Right ventricle myocardium superior (tissue), 1 donor: ENCODE data around the gene ACAD11. TPM values are rescaled to one million over a fixed set of nuclear protein-coding genes. Genes with fewer than 3 reads are reported as not detected.
A peak's percentile ranks its signal among the peaks of the same experiment; 100 is the strongest.
"Not testable (repeated sequence)": the region's sequence is repeated elsewhere in the genome, so short reads cannot be mapped to it uniquely, and the experiment has no call there.

ENCODE experiments used
- ATAC-seq: fragments of 200-7000 bp; cut with Tn5 transposase; one replicate; pipeline ENCODE4 v1.9.1; 2020; ENCODE audit warnings: mild to moderate bottlenecking; ENCODE audit not compliant: poor library complexity
- DNase-seq: peaks from one replicate; pipeline ENCODE4 v3.0.0-alpha.2; 2020
- intact Hi-C: fragments of 100-400 bp; cut with DNase I; formaldehyde crosslinking; loops from one replicate; pipeline ENCODE4 v1.11.2; 2022
- total RNA-seq: library from RNA; stranded (reverse); fragmentation: NEBNext Ultra II Directional; extraction: Animal tissue kit (Norgen Biotek cat#: 25700); gene quantifications from one replicate; pipeline ENCODE4 v1.2.1, GENCODE V29; 2021
- donor health status: DM: no; HTN: yes; CAD: no; lungs with severe emphysema.

ACAD11 gene
- total RNA-seq, 1 donor from 2014 or later: 14.7 TPM

- peak; percentile 19 for ATAC-seq
- intact Hi-C loops: no loop called here
- DNase-seq: no peak
Observed at GRCh38 chr3:132569580-132569979, 90.0 kb downstream of the ACAD11 start.

DNA sequence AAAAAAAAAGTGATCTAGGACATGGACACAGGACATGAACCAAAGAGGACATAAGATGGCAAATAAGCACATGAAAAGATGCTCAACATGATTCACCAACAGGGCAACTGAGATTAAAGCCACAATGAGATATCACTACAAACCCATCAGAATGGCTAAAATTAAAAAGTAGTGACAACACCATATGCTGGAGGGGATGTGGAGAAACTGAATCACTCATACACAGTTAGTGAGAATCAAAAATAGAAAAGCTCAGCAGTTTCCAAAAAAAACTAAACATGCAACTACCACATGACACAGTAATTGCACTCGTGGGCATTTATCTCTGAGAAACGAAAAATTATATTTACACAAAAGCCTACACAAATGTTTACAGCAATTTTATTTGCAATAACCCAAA is 90.5 kb downstream of the ACAD11 start:
- intact Hi-C loops: no loop called here
- peak; percentile 56 for ATAC-seq
- no peak for DNase-seq

DNA sequence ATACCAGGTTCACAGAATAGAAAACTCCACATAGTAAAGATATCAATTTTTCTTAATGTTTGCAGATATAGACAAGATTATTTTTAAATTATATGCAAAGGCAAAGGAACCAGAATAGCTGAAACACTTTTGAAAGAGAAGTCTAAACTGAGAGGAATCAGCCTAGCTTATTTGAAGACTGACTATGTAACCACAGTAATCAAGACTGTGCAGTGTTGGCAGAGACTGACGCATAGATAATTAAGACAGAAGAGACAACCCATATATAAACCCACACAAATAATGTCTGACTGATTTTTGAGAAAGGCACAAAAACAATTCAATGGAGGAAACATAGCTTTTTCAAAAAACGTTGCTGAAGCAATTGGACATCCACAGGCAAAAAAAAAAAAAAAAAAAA is 91.2 kb downstream of the ACAD11 start:
- ATAC-seq (no peak), DNase-seq (no peak)
- intact Hi-C loops: no loop called here

DNA sequence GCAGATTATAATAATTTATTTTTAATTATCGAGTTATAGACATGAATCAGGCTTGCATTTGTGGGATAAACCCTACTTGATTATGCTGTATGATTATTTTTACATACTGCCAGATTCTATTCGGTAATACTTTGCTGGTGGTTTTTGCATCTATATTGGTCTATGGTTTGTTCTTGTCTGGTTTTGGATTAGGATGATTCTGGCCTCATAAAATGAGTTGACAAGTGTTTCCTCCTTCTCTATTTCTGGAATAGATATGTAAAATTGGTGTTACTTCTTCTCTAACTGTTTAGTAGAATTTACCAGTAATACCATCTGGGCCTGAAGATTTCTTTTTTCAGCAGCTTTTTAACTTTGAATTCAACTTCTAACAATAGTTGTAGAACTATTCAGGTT is 95.5 kb downstream of the ACAD11 start:
- ATAC-seq (no peak), DNase-seq (no peak)
- intact Hi-C loops: no loop called here

GRCh38 chr3:132563420-132564069 is 96.1 kb downstream of the ACAD11 start:
- intact Hi-C loops: no loop called here
- DNase-seq (no peak), ATAC-seq (no peak)

DNA sequence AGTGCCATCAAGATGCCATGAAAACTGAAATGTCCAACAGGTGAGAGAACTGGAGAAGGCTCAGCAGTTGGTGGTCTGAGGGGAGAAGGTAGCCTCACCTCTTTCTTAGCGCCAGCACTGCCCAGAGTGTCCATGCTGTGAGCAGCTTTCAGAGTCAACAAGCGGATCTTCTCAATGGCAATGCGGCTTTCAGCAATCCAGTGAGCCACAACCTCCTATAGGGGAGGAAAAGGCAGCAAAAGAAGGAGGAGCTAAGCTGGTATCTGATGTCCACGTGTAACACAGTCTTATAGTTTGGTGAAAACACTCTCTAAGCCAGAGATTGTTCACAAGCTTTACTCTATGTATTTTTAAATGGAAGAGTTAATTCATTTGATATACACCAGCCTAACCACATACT is 98.6 kb downstream of the ACAD11 start:
- DNase-seq (no peak), ATAC-seq (no peak)
- intact Hi-C loops: no loop called here

- intact Hi-C loops: no loop called here
- ATAC-seq: peak; percentile 86
- peak; percentile 78 for DNase-seq
Observed at GRCh38 chr3:132556508-132557159, 103.0 kb downstream of the ACAD11 start.

DNA sequence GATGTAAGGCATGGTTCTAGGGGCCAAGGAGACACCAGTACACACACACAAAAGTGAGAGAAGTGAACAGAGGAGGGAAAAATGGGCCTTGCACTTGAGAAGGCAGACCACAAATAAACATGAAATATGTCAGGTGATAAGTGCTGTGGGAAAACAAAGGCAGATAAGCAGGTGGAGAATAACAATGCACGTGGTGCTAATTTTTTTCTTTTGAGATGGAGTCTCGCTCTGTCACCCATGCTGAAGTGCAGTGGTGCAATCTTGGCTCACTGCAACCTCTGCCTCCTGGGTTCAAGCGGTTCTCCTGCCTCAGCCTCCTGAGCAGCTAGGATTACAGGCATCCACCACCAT is 103.6 kb downstream of the ACAD11 start:
- intact Hi-C loops, ATAC-seq, DNase-seq: not testable (repeated sequence)

DNA sequence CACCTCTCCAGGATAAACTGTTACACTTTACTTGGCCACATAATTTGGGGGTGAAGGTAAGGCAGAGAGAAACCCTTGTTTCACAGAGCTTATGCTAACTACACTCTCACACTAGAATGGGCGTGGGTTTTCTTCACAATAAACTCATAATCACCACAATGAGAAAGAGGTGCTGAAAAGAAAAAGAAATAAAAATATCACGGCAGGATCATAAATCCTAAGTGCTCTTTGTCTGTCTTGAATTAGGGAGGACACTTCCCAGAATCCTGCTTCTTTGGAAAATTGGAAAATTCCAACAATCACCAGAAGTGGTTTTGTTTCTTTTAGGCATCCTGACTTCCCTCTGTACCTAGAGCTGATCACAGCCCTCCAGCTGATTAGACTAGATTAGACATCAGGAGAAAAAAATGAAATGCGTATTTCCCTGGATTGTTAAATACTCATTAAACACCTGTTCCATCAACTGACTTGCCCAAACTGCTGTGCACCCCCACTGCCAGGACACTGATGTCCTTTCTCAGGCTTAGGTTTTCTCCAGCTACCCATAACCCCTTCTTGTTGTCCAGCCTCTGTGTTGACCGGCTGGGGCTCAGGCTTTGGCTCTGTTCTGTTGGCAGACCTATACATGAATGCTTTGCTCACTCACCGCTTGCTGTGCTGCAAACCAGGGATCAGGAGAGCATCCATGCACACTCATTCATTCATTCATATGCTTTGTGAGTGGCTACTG is 104.1 kb downstream of the ACAD11 start:
- DNase-seq: no peak
- no peak for ATAC-seq
- intact Hi-C loops: no loop called here

GRCh38 chr3:132554437-132554836 is 105.2 kb downstream of the ACAD11 start:
- intact Hi-C loops: no loop called here
- DNase-seq: no peak
- no peak for ATAC-seq

DNA sequence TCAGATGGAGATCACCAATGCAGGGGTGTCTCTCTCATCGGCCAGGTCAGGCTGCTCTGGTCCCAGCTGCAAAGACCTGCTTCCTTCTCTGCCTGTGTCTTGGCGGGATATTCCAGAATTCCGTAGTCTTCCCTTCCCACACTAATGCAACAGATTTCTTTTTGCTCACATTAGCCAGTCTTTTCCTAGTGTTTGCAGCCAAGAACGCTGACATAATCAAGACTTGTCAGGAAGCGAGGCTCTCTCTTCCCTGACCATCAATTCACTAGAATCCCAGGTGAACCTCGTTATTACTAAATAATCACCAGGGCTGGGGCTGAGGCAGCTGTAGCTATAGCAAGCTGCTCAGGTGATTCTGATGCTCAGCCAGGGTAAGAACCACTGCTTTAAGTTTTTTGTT is 105.8 kb downstream of the ACAD11 start:
- peak; percentile 62 for ATAC-seq
- DNase-seq: no peak
- intact Hi-C loops: no loop called here

DNA sequence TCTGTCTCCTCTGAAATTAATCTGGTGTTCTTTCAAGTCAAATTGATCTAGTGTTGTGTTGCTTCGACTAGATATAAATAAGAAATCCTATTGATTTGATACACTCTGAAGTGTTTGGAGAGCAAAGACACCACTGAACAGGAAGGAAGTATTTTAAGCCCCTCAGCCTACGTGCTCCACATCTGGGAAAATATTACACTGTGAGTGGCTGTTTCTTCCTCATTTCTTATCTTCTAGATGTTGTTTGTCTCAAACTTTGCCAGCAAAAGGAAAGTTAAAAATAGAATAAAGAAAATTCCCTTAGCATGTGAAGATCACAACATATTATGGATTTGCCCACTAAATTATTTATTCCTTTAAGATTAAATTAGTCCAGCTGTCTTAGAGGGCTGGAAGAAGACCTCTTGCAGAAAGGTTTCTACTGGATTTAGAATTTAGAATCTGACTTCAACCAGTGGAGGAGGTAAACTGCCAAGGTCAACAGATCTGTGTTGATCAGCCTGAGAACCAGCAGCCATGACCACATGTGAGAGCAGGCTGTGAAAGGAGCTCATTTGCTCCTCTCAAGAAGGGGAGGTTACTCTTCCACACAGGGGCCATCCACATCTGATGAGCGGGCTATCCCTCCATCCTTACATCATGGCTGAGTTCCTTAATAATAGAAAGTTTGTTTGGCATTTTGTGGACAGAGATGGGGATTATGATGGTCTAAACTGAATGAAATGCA is 108.9 kb downstream of the ACAD11 start:
- intact Hi-C loops: no loop called here
- no peak for DNase-seq
- ATAC-seq: no peak

DNA sequence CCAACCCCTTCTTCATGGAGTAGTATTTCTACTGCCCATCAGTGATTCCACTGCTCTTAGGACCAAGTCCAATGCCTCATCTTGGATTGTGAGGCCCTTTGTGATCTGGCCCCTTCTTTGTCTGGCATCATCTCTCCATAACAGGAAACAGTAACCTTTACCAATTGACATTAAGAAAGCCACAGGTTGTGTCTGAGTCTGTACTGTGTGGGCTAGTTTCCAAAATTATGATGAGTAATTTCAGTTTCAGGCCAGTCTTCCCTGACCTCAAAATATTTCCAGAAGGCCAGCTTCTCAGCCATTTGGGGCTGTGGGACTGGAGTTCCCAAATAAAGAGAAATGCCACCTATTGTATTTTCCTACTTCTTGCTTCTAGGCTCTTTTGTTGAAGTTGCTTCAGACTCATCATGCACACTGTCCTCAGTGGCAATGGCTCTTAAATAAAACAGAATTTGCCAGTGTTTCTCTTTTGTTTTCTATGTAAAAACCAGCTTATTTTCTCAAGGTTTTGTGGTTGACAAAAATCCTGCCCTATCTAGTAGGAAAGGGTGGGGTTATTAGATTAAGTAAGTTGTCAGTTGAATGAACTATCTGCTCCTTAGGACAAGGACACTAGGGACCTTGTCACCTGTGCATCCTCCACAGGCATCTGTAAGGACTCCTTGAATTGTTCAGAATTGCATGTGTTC is 109.6 kb downstream of the ACAD11 start:
- intact Hi-C loops: no loop called here
- ATAC-seq: no peak
- DNase-seq: no peak

GRCh38 chr3:132549169-132549568 is 110.4 kb downstream of the ACAD11 start:
- intact Hi-C loops: no loop called here
- DNase-seq (no peak), ATAC-seq (no peak)

DNA sequence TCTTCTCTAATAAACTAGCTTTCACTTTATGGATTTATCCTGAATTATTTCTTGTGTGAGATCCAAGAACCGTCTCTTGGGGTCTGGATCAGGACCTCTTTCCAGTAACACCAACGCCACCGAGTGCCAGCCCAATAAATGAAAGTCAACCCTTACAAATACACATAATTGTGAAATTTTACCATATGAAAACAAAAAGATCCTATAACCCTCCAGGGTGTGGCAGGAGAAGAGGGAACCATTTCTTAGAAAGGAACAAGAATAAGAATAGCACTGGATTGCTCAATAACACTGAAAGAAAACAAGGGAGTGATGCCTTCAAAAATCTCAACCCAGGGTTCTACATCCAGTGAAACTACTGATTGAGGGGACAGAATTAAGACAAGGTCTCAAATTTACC is 114.1 kb downstream of the ACAD11 start:
- intact Hi-C loops: no loop called here
- ATAC-seq: peak; percentile 70
- DNase-seq: no peak

- DNase-seq: no peak
- intact Hi-C loops: no loop called here
- no peak for ATAC-seq
Observed at GRCh38 chr3:132544130-132544529, 115.5 kb downstream of the ACAD11 start.

DNA sequence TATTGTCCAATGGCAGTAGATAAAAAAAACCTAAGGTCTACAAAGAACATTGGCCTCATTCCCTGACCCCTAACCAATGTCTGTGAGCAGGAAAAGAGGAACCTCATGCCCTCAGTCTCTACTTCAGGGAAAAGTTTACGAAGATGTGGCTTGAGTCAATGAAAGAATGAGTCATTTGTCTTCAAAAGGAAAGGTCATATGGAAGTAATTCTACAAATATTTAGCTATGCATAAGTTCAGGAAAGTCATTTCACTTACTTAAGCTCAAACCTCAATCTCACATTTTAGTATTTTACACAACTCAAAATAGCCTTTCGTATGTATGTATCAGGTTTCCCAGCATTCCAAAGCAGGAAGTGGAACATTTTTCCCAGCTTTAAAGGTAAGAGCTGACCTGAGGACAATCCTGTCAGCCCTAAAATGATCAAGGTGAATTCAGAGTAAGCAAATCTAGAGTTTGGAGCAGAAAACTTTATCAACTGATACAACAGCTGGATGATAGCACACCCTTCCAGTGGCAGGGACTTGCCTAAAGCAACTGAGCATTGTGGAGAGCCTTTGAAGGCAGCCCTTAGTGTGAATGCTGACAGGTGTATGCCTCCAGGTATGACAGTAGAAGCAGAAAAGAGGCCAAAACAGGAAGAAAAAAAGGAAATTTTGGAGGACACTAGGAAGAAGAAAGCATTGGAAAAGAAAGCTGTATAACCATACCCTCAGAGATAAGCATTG is 116.4 kb downstream of the ACAD11 start:
- intact Hi-C loops: no loop called here
- DNase-seq (no peak), ATAC-seq (no peak)

DNA sequence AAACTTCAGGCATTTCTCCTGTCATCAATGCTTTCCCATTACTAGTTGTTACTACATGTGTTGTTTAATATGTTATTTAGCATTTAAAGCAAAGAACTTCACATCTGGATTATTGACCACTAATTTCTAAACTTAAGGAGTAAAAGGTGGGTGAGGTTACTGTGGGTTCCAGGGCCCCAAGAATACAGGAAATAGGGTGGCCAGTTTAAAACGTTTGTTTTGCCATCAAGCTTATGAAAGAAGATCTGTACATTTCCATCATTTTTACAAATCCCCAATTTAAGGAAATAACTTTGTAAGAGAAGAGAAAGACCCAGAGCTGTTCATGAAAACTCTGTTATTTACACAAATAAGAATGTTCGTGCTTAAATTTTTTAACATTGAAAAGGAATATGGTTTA is 117.0 kb downstream of the ACAD11 start:
- no peak for ATAC-seq
- DNase-seq: no peak
- intact Hi-C loops: no loop called here
